Measurements from ENCODE around the gene CTBP1. TPM values are rescaled to one million over a fixed set of nuclear protein-coding genes. Genes with fewer than 3 reads are reported as not detected.

Gene CTBP1
- total and polyA plus RNA-seq, 7 experiments from 2014 or later: 57.2 to 233 (median 180) TPM

DNA sequence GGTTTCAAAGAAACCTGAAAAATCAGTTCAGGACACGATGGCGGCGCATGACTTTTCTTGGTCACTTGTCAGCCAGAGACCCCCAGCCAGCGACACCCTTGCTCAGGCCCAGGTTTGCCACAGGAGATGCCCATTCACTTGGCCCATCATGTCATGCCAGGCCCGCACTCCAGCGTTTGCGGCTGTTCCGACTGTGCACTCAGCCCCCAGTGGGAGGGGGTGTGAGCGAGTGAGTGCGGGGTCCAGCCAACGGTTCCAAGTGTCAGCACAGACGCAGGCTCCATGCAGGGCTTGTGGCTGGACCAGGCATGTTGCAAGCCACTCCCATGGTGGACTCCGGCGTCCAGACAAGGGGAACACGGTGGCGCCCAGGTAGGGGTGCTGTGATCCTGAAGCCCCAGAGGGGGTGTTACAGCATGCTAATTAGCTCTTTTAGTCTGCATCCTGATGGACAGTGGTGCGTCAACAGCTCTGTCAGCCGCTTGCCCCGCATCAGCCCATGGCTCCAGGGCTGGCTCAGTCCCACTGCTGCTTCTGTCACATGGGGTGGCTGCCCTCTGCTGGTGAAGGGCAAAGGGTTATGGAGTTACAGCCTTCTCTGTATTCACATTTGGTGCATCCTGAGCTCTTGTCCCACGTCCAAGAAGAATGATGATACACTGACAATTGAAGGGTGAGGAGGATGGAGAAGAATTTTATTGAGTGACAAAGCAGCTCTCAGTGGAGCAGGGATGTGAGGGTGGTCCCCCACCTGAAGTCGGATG is 37.0 kb upstream of the CTBP1 start:
- Mint-ChIP-seq H3K36me3 (peaks cover 0 to 5% (median 0%) of the 10 kb centered on the region in 5 donors), H3K27me3 (no peaks in the 10 kb centered on the region), H3K27ac (no peak overlapping the region), H3K4me3 (peak overlapping the region in 2 of 10 donors; percentile 2 to 48), H3K9me3 (peaks cover 0 to 17% (median 0%) of the 10 kb centered on the region in 11 donors), H3K4me1 (peaks cover 6 to 16% (median 10%) of the 10 kb centered on the region in 7 donors)
- ChIA-PET POLR2A (no interaction called here), CTCF (interaction anchor here (0.6 to 1.5 kb wide), 3 partner anchors 8 to 61 kb away, joined by 3 to 5 read pairs (median 3); partner anchors contain the start of gene UVSSA)
- ATAC-seq (no peak), DNase-seq (peak in 4 of 9 donors; percentile 32 to 43 (median 35))
- no peaks in the 10 kb centered on the region for H3K36me3 ChIP-seq (ENCODE audit: control insufficient read depth in 2 of 3, insufficient read depth in 3 of 3, low read length in 3 of 3)
- no peak overlapping the region for H3K27ac ChIP-seq (ENCODE audit: low read depth, low read length)
- peaks cover 10% of the 10 kb centered on the region in 2 donors for H3K4me1 ChIP-seq (ENCODE audit: control insufficient read depth in 2 of 2, insufficient read depth in 2 of 2, low read length in 2 of 2)
- H3K9me3 ChIP-seq (ENCODE audit: control insufficient read depth in 2 of 3, low read length in 3 of 3): no peaks in the 10 kb centered on the region
- H3K4me3 ChIP-seq (ENCODE audit: low read length): no peak overlapping the region
- intact Hi-C loops (cut with micrococcal nuclease): loop anchor here in 1 of 2 donors (5.0 kb wide), 1 partner anchor 354 kb away; the partner anchor contains the start of genes GAK and TMEM175
- no peaks in the 10 kb centered on the region for H3K27me3 ChIP-seq (ENCODE audit: control insufficient read depth in 2 of 2, insufficient read depth in 2 of 2, low read length in 2 of 2)

DNA sequence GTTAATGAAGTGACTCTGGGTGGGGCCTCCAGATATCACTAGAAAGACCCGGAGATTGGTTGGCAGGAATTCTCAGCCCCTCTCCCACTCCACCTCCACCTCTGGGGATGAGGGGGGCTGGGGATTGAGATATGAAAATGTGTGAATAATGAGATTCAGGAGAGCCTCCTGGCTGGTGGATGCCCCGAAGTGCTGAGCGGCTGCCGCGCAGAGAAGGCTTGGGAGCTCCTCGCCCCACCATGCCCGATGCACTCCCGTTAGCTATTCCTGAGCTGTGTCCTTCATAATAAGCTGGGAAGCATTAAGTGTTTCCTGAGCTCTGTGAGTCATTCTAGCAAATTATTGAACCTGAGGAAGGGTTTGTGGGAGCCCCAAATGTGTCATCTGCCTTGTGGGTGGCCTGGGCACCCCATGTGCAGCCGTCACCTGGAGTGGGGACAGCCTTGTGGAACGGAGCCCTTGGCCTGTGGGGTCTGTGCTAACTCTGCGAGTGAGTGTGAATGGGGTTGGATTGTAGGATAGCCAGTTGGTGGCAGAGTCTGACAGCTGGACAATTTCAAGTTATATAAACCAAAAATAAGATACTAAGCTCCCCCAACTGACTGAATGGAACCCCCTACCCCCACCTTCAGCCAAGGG is 36.3 kb upstream of the CTBP1 start:
- Histone ChIP-seq H3K9me3 (ENCODE audit: control insufficient read depth in 2 of 3, low read length in 3 of 3) (no peaks in the 10 kb centered on the region), H3K27me3 (ENCODE audit: control insufficient read depth in 2 of 2, insufficient read depth in 2 of 2, low read length in 2 of 2) (no peaks in the 10 kb centered on the region), H3K4me3 (ENCODE audit: low read length) (no peak overlapping the region), H3K27ac (ENCODE audit: low read depth, low read length) (no peak overlapping the region), H3K4me1 (ENCODE audit: control insufficient read depth in 2 of 2, insufficient read depth in 2 of 2, low read length in 2 of 2) (peaks cover 4 to 5% of the 10 kb centered on the region in 2 donors), H3K36me3 (ENCODE audit: control insufficient read depth in 2 of 3, insufficient read depth in 3 of 3, low read length in 3 of 3) (no peaks in the 10 kb centered on the region)
- intact Hi-C loops (cut with micrococcal nuclease): loop anchor here in 1 of 2 donors (5.0 kb wide), 1 partner anchor 353 kb away; the partner anchor contains the start of genes GAK and TMEM175
- Mint-ChIP-seq H3K9me3 (peaks cover 0 to 17% (median 0%) of the 10 kb centered on the region in 11 donors), H3K27me3 (no peaks in the 10 kb centered on the region), H3K4me1 (peaks cover under 1 to 9% (median 5%) of the 10 kb centered on the region in 7 donors), H3K4me3 (no peak overlapping the region), H3K36me3 (peaks cover 0 to 5% (median 0%) of the 10 kb centered on the region in 5 donors), H3K27ac (no peak overlapping the region)
- POLR2A ChIA-PET: interaction anchor here (1.0 kb wide), 1 partner anchor 36 kb away, joined by 3 read pairs; no protein-coding TSS in a partner anchor
- ATAC-seq: no peak
- CTCF ChIA-PET: interaction anchor here (0.7 to 1.5 kb wide), 2 partner anchors 17 to 62 kb away, joined by 3 to 5 read pairs; partner anchors contain the start of gene UVSSA
- no peak for DNase-seq

DNA sequence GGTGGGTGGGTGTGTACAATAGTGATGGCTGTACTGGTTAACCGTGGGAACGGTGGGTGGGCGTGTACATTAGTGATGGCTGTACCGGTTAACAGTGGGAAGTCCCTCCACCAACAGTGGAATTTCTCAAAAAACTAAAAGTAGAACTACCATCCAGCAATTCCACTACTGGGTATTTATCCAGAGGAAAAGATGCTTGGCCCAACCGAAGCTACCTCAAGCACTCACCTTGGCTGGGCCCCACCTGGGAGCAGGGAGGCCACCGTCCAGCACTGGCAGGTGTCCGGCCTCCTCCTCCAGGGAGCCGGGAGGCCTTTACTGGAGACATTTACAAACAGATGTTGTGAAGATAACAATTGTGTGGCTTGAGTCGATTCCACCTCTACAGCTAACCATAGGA is 34.8 kb upstream of the CTBP1 start:
- no peak overlapping the region for H3K4me3 Mint-ChIP-seq
- H3K27me3 Mint-ChIP-seq: no peaks in the 10 kb centered on the region
- DNase-seq: no peak
- peaks cover 0 to 5% (median 4%) of the 10 kb centered on the region in 7 donors for H3K4me1 Mint-ChIP-seq
- CTCF ChIA-PET: interaction anchor here (0.7 kb wide), 1 partner anchor 153 kb away, joined by 3 read pairs; no protein-coding TSS in a partner anchor
- Histone ChIP-seq H3K9me3 (ENCODE audit: control insufficient read depth in 2 of 3, low read length in 3 of 3) (no peaks in the 10 kb centered on the region), H3K4me1 (ENCODE audit: control insufficient read depth in 2 of 2, insufficient read depth in 2 of 2, low read length in 2 of 2) (no peaks in the 10 kb centered on the region), H3K27ac (ENCODE audit: low read depth, low read length) (no peak overlapping the region), H3K4me3 (ENCODE audit: low read length) (no peak overlapping the region), H3K27me3 (ENCODE audit: control insufficient read depth in 2 of 2, insufficient read depth in 2 of 2, low read length in 2 of 2) (no peaks in the 10 kb centered on the region), H3K36me3 (ENCODE audit: control insufficient read depth in 2 of 3, insufficient read depth in 3 of 3, low read length in 3 of 3) (no peaks in the 10 kb centered on the region)
- H3K36me3 Mint-ChIP-seq: peaks cover 4 to 7% (median 5%) of the 10 kb centered on the region in 5 donors
- no peak for ATAC-seq
- intact Hi-C loops (cut with micrococcal nuclease): no loop called here
- POLR2A ChIA-PET: no interaction called here
- no peak overlapping the region for H3K27ac Mint-ChIP-seq
- H3K9me3 Mint-ChIP-seq: peaks cover 0 to 17% (median 0%) of the 10 kb centered on the region in 11 donors

DNA sequence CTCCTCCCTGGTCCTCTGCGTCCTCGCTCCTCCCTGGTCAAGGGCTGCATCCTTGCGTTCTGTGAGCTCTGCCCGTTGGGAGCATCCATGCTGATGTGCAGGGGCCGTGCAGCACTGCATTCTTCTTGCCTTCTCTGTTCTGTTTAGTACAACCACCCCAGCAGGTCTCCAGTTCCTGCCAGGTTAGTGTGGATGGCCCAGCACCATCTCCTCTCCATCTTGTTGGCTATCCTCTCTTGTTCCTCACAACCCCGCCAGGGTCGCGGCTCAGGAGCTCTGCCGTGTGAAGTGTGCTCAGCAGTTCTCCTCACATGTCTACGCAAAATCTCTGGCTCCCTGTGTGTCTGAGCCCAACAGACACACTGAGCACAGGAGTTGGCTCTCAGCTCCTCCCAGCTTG is 30.3 kb upstream of the CTBP1 start:
- ChIA-PET CTCF (no interaction called here), POLR2A (no interaction called here)
- ATAC-seq: no peak

DNA sequence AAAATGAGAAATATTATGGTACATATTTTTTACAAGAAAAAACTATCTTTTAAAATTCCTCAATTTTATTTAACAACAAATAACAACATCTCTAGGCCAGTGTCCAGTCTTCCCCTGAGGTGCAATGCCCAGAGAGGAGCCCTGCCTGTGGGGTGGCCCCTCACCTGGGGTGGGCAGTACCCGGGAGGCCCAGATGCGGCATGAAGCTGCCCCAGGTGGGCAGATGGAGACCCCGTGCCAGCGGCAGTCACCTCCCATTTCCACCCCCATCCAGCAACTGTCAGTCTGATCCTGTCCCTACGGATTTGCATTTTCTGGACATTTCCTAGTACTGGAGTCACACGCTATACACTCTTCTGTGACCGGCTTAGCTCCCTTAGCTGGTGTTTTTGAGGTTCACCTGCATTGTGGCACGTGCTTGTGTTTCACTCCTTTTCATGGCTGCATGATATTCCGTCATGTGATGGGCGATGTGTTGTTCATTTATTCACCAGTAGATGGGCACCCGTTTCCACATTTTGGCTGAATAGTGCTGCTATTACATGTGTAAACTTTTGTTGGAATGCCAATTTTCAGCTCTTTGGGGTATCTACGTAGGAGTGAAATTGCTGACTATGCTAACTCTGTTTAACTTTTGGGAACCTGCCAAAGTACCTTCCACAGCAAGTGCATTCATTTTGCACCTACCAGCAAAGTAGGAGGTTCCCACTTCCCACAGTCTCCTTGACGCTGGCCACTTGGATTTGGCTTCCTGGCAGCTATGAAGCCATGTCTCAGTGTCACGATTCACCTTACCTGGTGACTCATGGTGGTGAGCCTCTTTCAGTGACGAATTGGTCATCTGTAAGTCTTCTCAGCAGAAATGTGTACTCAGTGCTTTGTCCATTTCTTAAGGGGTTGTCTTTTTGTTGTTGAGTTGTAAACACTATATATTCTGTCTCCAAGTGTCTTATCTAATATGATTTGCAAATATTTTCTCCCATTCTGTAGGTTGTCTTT is 29.0 kb upstream of the CTBP1 start:
- Mint-ChIP-seq H3K27ac (no peak overlapping the region), H3K4me1 (no peaks in the 10 kb centered on the region), H3K9me3 (peaks cover 0 to 7% (median 0%) of the 10 kb centered on the region in 11 donors), H3K27me3 (no peaks in the 10 kb centered on the region), H3K36me3 (peaks cover 0 to 14% (median 5%) of the 10 kb centered on the region in 5 donors), H3K4me3 (no peak overlapping the region)
- Histone ChIP-seq H3K9me3 (ENCODE audit: control insufficient read depth in 2 of 3, low read length in 3 of 3) (no peaks in the 10 kb centered on the region), H3K4me1 (ENCODE audit: control insufficient read depth in 2 of 2, insufficient read depth in 2 of 2, low read length in 2 of 2) (no peaks in the 10 kb centered on the region), H3K4me3 (ENCODE audit: low read length) (no peak overlapping the region), H3K36me3 (ENCODE audit: control insufficient read depth in 2 of 3, insufficient read depth in 3 of 3, low read length in 3 of 3) (no peaks in the 10 kb centered on the region), H3K27me3 (ENCODE audit: control insufficient read depth in 2 of 2, insufficient read depth in 2 of 2, low read length in 2 of 2) (no peaks in the 10 kb centered on the region), H3K27ac (ENCODE audit: low read depth, low read length) (no peak overlapping the region)
- intact Hi-C loops (cut with micrococcal nuclease): loop anchor here in 1 of 2 donors (1.0 kb wide), 1 partner anchor 73 kb away; no protein-coding TSS in a partner anchor
- DNase-seq: peak in 1 of 9 donors; percentile 13
- CTCF ChIA-PET: interaction anchor here (0.9 to 1.5 kb wide), 2 partner anchors 8 to 10 kb away, joined by 3 to 6 read pairs; no protein-coding TSS in a partner anchor
- POLR2A ChIA-PET: interaction anchor here (0.5 kb wide), 2 partner anchors 12 to 18 kb away, joined by 3 to 4 read pairs; no protein-coding TSS in a partner anchor
- ATAC-seq: no peak

More for the DNA sequence above, 30.3 kb upstream of the CTBP1 start:
- Histone ChIP-seq H3K27ac (ENCODE audit: low read depth, low read length) (no peak overlapping the region), H3K4me3 (ENCODE audit: low read length) (no peak overlapping the region), H3K9me3 (ENCODE audit: control insufficient read depth in 2 of 3, low read length in 3 of 3) (no peaks in the 10 kb centered on the region), H3K27me3 (ENCODE audit: control insufficient read depth in 2 of 2, insufficient read depth in 2 of 2, low read length in 2 of 2) (no peaks in the 10 kb centered on the region), H3K4me1 (ENCODE audit: control insufficient read depth in 2 of 2, insufficient read depth in 2 of 2, low read length in 2 of 2) (no peaks in the 10 kb centered on the region), H3K36me3 (ENCODE audit: control insufficient read depth in 2 of 3, insufficient read depth in 3 of 3, low read length in 3 of 3) (no peaks in the 10 kb centered on the region)
- Mint-ChIP-seq H3K36me3 (peaks cover 0 to 14% (median 5%) of the 10 kb centered on the region in 5 donors), H3K9me3 (peaks cover 0 to 10% (median 0%) of the 10 kb centered on the region in 11 donors), H3K4me3 (peak overlapping the region in 1 of 10 donors; percentile 10), H3K27ac (no peak overlapping the region), H3K27me3 (no peaks in the 10 kb centered on the region), H3K4me1 (no peaks in the 10 kb centered on the region)
- intact Hi-C loops (cut with micrococcal nuclease): no loop called here
- peak in 1 of 9 donors; percentile 4 for DNase-seq

DNA sequence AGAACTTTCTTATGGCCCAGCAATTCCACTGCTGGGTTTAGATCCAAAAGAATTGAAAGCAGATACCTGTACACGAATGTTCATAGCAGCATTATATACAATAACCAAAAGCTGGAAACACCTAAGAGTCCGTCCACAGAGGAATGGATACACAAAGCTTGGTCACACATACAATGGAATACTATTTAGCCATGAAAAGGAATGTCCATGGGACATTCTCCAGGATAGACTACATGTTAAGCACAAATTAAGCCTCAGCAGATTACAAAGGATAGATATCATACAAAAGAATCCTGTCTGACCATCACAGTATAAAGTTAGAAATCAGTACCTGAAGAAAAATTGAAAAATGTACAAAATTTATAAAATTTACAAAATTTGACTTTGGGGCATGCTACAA is 28.1 kb upstream of the CTBP1 start:
- Histone ChIP-seq H3K27ac (ENCODE audit: low read depth, low read length) (no peak overlapping the region), H3K9me3 (ENCODE audit: control insufficient read depth in 2 of 3, low read length in 3 of 3) (no peaks in the 10 kb centered on the region), H3K4me1 (ENCODE audit: control insufficient read depth in 2 of 2, insufficient read depth in 2 of 2, low read length in 2 of 2) (no peaks in the 10 kb centered on the region), H3K36me3 (ENCODE audit: control insufficient read depth in 2 of 3, insufficient read depth in 3 of 3, low read length in 3 of 3) (no peaks in the 10 kb centered on the region), H3K27me3 (ENCODE audit: control insufficient read depth in 2 of 2, insufficient read depth in 2 of 2, low read length in 2 of 2) (no peaks in the 10 kb centered on the region), H3K4me3 (ENCODE audit: low read length) (no peak overlapping the region)
- ChIA-PET CTCF (interaction anchor here (1.5 kb wide), 1 partner anchor 9 kb away, joined by 6 read pairs; no protein-coding TSS in a partner anchor), POLR2A (no interaction called here)
- intact Hi-C loops (cut with micrococcal nuclease): no loop called here
- H3K4me3 Mint-ChIP-seq: no peak overlapping the region
- H3K27me3 Mint-ChIP-seq: no peaks in the 10 kb centered on the region
- peaks cover 0 to 14% (median 5%) of the 10 kb centered on the region in 5 donors for H3K36me3 Mint-ChIP-seq
- no peak for ATAC-seq
- H3K27ac Mint-ChIP-seq: no peak overlapping the region
- no peak for DNase-seq
- H3K4me1 Mint-ChIP-seq: no peaks in the 10 kb centered on the region
- no peaks in the 10 kb centered on the region for H3K9me3 Mint-ChIP-seq
